GM12878 (cell line): ENCODE data around the gene COPE. TPM values are rescaled to one million over a fixed set of nuclear protein-coding genes. Genes with fewer than 3 reads are reported as not detected.

Experiments
- ATAC-seq: fragments of 200-7000 bp; cut with Tn5 transposase; 3 replicates; pipeline ENCODE4 v1.9.1; 2020; ENCODE audit warnings: mild to moderate bottlenecking, moderate library complexity
- BruUV-seq: library from RNA; stranded (reverse); fragments of 400-500 nt; replicated peaks from 2 replicates; lab custom pipeline; 2021; lab: Mats Ljungman, UMichigan
- CTCF ChIA-PET: fragments of 300-600 bp; sonication (Branson Sonifier 250); formaldehyde crosslinking; extraction: SDS; loops from one replicate; lab custom pipeline; 2021; ENCODE audit warnings: inconsistent platforms; lab: Yijun Ruan, JAX
- POLR2A ChIA-PET: fragments of 350-600 bp; formaldehyde crosslinking; extraction: SDS; loops from one replicate; lab custom pipeline; 2021; ENCODE audit warnings: inconsistent platforms; lab: Charles Lee
- RAD21 ChIA-PET: fragments of 300-600 bp; sonication (Branson Sonifier 250); formaldehyde crosslinking; loops from one replicate; lab custom pipeline; 2023; ENCODE audit warnings: antibody characterized with exemption; ENCODE audit not compliant: unreplicated experiment; lab: Charles Lee
- SMC1A ChIA-PET: fragments of 300-600 bp; sonication (Branson Sonifier 250); formaldehyde crosslinking; loops from one replicate; lab custom pipeline; 2023; ENCODE audit not compliant: unreplicated experiment, uncharacterized antibody; lab: Charles Lee
- DNase-seq: peaks from one replicate; pipeline ENCODE4 v3.0.0-alpha.2; 2011; ENCODE audit warnings: low read depth, low spot score
- FAIRE-seq: peaks from 3 replicates; lab custom pipeline; 2011; peaks lifted over from hg19 to GRCh38; lab: Jason Lieb, UNC
- H2AFZ ChIP-seq: 2 replicates; pipeline ENCODE4 v1.6.0; 2011; ENCODE audit warnings: low read depth, low read length, control low read depth; ENCODE audit not compliant: control insufficient read depth
- H3K27ac ChIP-seq: 2 replicates; pipeline ENCODE4 v1.5.1; 2011; ENCODE audit warnings: control low read depth; ENCODE audit not compliant: control insufficient read depth, insufficient read depth
- H3K27me3 ChIP-seq, 2 experiments: replicated peaks in 1 of 2; 2 replicates each; pipeline versions ENCODE4 v1.6.0 to v1.6.1; 2011; ENCODE audit warnings: low read length in 1 of 2; ENCODE audit not compliant: control insufficient read depth in 2 of 2, insufficient read depth in 2 of 2
- H3K36me3 ChIP-seq, 2 experiments: 2 replicates each; pipeline ENCODE4 v1.5.1; 2011; ENCODE audit warnings: low read length in 1 of 2; ENCODE audit not compliant: control insufficient read depth in 2 of 2, insufficient read depth in 2 of 2
- H3K4me1 ChIP-seq: 2 replicates; pipeline ENCODE4 v1.6.1; 2011; ENCODE audit warnings: mild to moderate bottlenecking, low read length, moderate library complexity, mixed read lengths; ENCODE audit not compliant: control insufficient read depth, insufficient read depth
- H3K4me2 ChIP-seq: 2 replicates; pipeline ENCODE4 v1.6.0; 2011; ENCODE audit warnings: control low read depth; ENCODE audit not compliant: control insufficient read depth, insufficient read depth
- H3K4me3 ChIP-seq: fragments of 200-600 bp; sonication (generic); 2 replicates; pipeline ENCODE4 v1.5.1; 2016
- H3K79me2 ChIP-seq: 2 replicates; pipeline ENCODE4 v1.6.0; 2011; ENCODE audit warnings: low read length; ENCODE audit not compliant: control insufficient read depth, insufficient read depth
- H3K9ac ChIP-seq: 2 replicates; pipeline ENCODE4 v1.8.0; 2011; ENCODE audit warnings: low read length, control low read depth, mixed read lengths; ENCODE audit not compliant: control insufficient read depth, insufficient read depth
- H3K9me3 ChIP-seq: replicated peaks from 3 replicates; pipeline ENCODE4 v1.5.1; 2011; ENCODE audit warnings: mild to moderate bottlenecking, low read length; ENCODE audit not compliant: control insufficient read depth, insufficient read depth
- H4K20me1 ChIP-seq: 2 replicates; pipeline ENCODE4 v1.6.0; 2011; ENCODE audit not compliant: control insufficient read depth, insufficient read depth
- ATF3 ChIP-seq: IDR thresholded peaks from 2 replicates; pipeline ENCODE4 v1.6.1; 2011; ENCODE audit warnings: low read depth, mild to moderate bottlenecking, low read length, moderate library complexity, borderline replicate concordance; ENCODE audit errors: extremely low read depth
- CREM ChIP-seq: IDR thresholded peaks from 2 replicates; pipeline ENCODE4 v1.6.1; 2014; ENCODE audit warnings: antibody characterized with exemption, low read depth
- DPF2 ChIP-seq: fragments of 450-650 bp; IDR thresholded peaks from 2 replicates; pipeline ENCODE4 v1.6.1; 2017; ENCODE audit warnings: mild to moderate bottlenecking
- E2F4 ChIP-seq: IDR thresholded peaks from 2 replicates; pipeline ENCODE4 v1.6.1; 2012; ENCODE audit warnings: low read depth, low read length, improper control_type of control experiment
- EED ChIP-seq: sonication (generic); IDR thresholded peaks from 2 replicates; pipeline ENCODE4 v1.6.1; 2016; ENCODE audit warnings: antibody characterized with exemption, low read depth
- ETV6 ChIP-seq, 2 experiments: fragments of 450-650 bp in 1 of 2; IDR thresholded peaks in 1 of 2; conservative IDR thresholded peaks in 1 of 2; 2 replicates each; pipeline ENCODE4 v1.6.1; 2014; ENCODE audit warnings: antibody characterized with exemption in 1 of 2, borderline replicate concordance in 1 of 2, low read depth in 1 of 2, mild to moderate bottlenecking in 1 of 2, moderate library complexity in 1 of 2
- IKZF2 ChIP-seq, 2 experiments: fragments of 450-650 bp; IDR thresholded peaks; 2 replicates each; pipeline ENCODE4 v1.6.1; 2017; ENCODE audit warnings: mild to moderate bottlenecking in 2 of 2, moderate library complexity in 2 of 2
- MEF2B ChIP-seq: fragments of 450-650 bp; IDR thresholded peaks from 2 replicates; pipeline ENCODE4 v1.6.1; 2018; ENCODE audit warnings: mild to moderate bottlenecking, moderate library complexity; ENCODE audit not compliant: partially characterized antibody, poor library complexity, severe bottlenecking
- MTA2 ChIP-seq: fragments of 450-650 bp; IDR thresholded peaks from 2 replicates; pipeline ENCODE4 v1.6.1; 2016; ENCODE audit warnings: low read depth, mild to moderate bottlenecking, moderate library complexity
- MTA3 ChIP-seq: IDR thresholded peaks from 2 replicates; pipeline ENCODE4 v1.6.1; 2012; ENCODE audit warnings: low read length, inconsistent platforms, borderline replicate concordance
- PAX5 ChIP-seq: IDR thresholded peaks from 2 replicates; pipeline ENCODE4 v1.6.1; 2011; ENCODE audit warnings: low read depth, low read length, borderline replicate concordance
- RUNX3 ChIP-seq: IDR thresholded peaks from 2 replicates; pipeline ENCODE4 v1.6.1; 2012; ENCODE audit warnings: low read length, inconsistent platforms
- SKIL ChIP-seq: fragments of 450-650 bp; IDR thresholded peaks from 2 replicates; pipeline ENCODE4 v1.6.1; 2017; ENCODE audit warnings: mild to moderate bottlenecking, low read depth, inconsistent platforms; ENCODE audit not compliant: poor library complexity, severe bottlenecking
- ZBED1 ChIP-seq: IDR thresholded peaks from 2 replicates; pipeline ENCODE4 v1.6.1; 2016; ENCODE audit warnings: borderline replicate concordance
- WGBS: methylation state at CpG from one replicate; pipeline ENCODE4 v1.1.6; 2016; ENCODE audit warnings: low lambda C conversion rate; ENCODE audit not compliant: insufficient replicate concordance, insufficient coverage; ENCODE audit errors: missing lambda C conversion rate; 5-methylcytosine and 5-hydroxymethylcytosine counted together
- in situ Hi-C: fragments of 300-500 bp; cut with MboI; formaldehyde crosslinking; loops from 9 replicates; pipeline ENCODE4 v1.14.3; 2018; ENCODE audit warnings: mixed read lengths
- intact Hi-C: fragments of 100-400 bp; cut with micrococcal nuclease; formaldehyde crosslinking; loops from one replicate; pipeline ENCODE4 v1.14.2; 2022; ENCODE audit not compliant: unreplicated experiment
- polyA plus RNA-seq, 11 experiments: library from polyadenylated mRNA; depleted of rRNA in 4 of 11; unstranded in 6 of 11; stranded (reverse) in 5 of 11; fragments of >200 nt; fragmentation: Nextera tagmentation in 4 of 11; fragmentation: Illumina TruSeq in 1 of 11; extraction: Ambion mirVana in 4 of 11; extraction: Trizol in 1 of 11; gene quantifications; 1 replicate in 1 of 11; 2 replicates in 10 of 11; pipeline versions ENCODE4 v1.2.1 to v1.2.3, GENCODE V29; 2011 to 2016; ENCODE audit warnings: inconsistent platforms in 2 of 11, missing spikeins in 2 of 11, low read depth in 1 of 11
- total RNA-seq, 4 experiments: library from RNA; depleted of rRNA in 3 of 4; stranded (reverse); fragments of >200 nt in 3 of 4; fragmentation: Illumina TruSeq in 1 of 4; extraction: Trizol in 1 of 4; gene quantifications; 2 replicates each; pipeline versions ENCODE4 v1.2.1 to v1.2.3, GENCODE V29; 2013 to 2021
- TF ChIP-seq, protein P1 (sequence below): IDR thresholded peaks from 2 replicates; pipeline ENCODE4 v1.6.1; 2011; ENCODE audit warnings: low read depth, low read length, improper control_type of control experiment, borderline replicate concordance
- TF ChIP-seq, protein P2 (sequence below): IDR thresholded peaks from 2 replicates; pipeline ENCODE4 v1.6.1; 2012; ENCODE audit warnings: low read length, inconsistent platforms

The COPE gene
- total and polyA plus RNA-seq, 10 of the 15 experiments (the other 5 are each of a cell fraction or from before 2014, with no cell fraction given), result 3.5 to 464 (median 222) TPM

DNA sequence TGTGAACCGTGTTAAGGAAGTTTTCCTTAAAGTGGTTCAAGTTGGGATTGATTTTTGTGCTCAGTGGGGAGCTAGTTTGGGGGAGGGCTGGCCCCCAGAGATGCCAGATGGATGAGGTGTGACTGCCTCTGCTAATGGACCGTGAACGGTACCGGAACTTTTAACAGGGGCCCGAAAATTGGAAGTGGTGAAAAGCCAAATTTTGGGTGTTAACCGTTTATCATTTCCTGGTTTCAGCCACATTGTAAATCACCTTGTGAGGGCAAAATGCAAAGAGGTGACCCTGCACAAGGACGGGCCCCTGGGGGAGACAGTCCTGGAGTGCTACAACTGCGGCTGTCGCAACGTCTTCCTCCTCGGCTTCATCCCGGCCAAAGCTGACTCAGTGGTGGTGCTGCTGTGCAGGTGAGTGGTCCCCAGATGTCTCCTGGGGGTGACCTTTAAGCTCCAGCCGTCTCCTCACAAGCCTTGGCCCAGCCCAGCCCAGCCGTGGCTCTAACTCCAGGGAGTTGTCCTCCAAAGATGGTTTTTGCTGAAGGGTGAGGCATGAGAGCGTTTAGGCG lies 69.3 kb downstream of the COPE start:
- H4K20me1 ChIP-seq, result peaks cover 16% of the 10 kb centered on the region
- ChIA-PET SMC1A (interaction anchor here (1.1 to 1.5 kb wide), 2 partner anchors 11 to 18 kb away, joined by 3 to 6 read pairs; partner anchors contain the start of gene UPF1), CTCF (interaction anchor here (0.5 to 7.4 kb wide), 4 partner anchors 15 to 136 kb away, joined by 3 to 109 read pairs (median 4); partner anchors contain the start of gene UPF1), RAD21 (interaction anchor here (1.6 kb wide), 1 partner anchor 17 kb away, joined by 4 read pairs; no protein-coding TSS in a partner anchor), POLR2A (interaction anchor here (0.6 to 2.4 kb wide), 3 partner anchors 11 to 217 kb away, joined by 3 to 11 read pairs (median 3); partner anchors contain the start of gene UPF1)
- H3K4me2 ChIP-seq, result peak overlapping the region; percentile 17; the same call in 1 of the 2 replicates
- H3K4me3 ChIP-seq, result peak overlapping the region; percentile 39; the same call in 1 of the 2 replicates
- in situ Hi-C loops, result loop anchor here (25.0 kb wide), 1 partner anchor 388 kb away; no protein-coding TSS in a partner anchor
- peaks cover 18 to 62% of the 10 kb centered on the region in 2 experiments for H3K36me3 ChIP-seq
- no peak overlapping the region for H3K27ac ChIP-seq
- ATAC-seq, result peak; percentile 76
- BruUV-seq, result no TSS peak
- H3K79me2 ChIP-seq, result peaks cover 38% of the 10 kb centered on the region
- 14% methylated on average over 16 of the region's 16 CpGs for WGBS
- no peaks in the 10 kb centered on the region for H3K9me3 ChIP-seq
- no peak overlapping the region for H2AFZ ChIP-seq
- H3K9ac ChIP-seq, result no peak overlapping the region
- H3K27me3 ChIP-seq, result no peaks in the 10 kb centered on the region
- intact Hi-C loops, result loop anchor here (5.0 to 10.0 kb wide), 4 partner anchors 78 to 395 kb away; partner anchors contain the start of genes CRTC1 and REX1BD
- FAIRE-seq, result peak; percentile 83
- no peak for DNase-seq
- H3K4me1 ChIP-seq, result peaks cover 37% of the 10 kb centered on the region
- TF ChIP-seq ZBED1 (no peak), CREM (peak; percentile 31; the same call in 1 of the 2 replicates), EED (no peak; the same call in 1 of the 2 replicates), MTA2 (peak; percentile 75), MEF2B (peak; percentile 25), RUNX3 (peak; percentile 90), ETV6 (conservative IDR thresholded peaks at IDR 0.05 in 1 of 2, IDR thresholded peaks at IDR 0.05 in 1 of 2; ENCODE audit: borderline replicate concordance in 1 of 2, low read depth in 1 of 2) (peak in 1 of 2 experiments; percentile 49; a peak in 1 of 4 replicates), E2F4 (no peak), ATF3 (no peak), PAX5 (peak; percentile 77; the same call in 1 of the 2 replicates), SKIL (peak; percentile 70), DPF2 (peak; percentile 86), MTA3 (0 out of 2 replicates have a peak, but pooled peaks have one; percentile 55), IKZF2 (IDR thresholded peaks at IDR 0.05) (peak; percentile 50 to 71; a peak in 3 of 4 replicates)
- TF ChIP-seq, protein P1, sequence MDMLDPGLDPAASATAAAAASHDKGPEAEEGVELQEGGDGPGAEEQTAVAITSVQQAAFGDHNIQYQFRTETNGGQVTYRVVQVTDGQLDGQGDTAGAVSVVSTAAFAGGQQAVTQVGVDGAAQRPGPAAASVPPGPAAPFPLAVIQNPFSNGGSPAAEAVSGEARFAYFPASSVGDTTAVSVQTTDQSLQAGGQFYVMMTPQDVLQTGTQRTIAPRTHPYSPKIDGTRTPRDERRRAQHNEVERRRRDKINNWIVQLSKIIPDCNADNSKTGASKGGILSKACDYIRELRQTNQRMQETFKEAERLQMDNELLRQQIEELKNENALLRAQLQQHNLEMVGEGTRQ, result no peak
- TF ChIP-seq, protein P2, sequence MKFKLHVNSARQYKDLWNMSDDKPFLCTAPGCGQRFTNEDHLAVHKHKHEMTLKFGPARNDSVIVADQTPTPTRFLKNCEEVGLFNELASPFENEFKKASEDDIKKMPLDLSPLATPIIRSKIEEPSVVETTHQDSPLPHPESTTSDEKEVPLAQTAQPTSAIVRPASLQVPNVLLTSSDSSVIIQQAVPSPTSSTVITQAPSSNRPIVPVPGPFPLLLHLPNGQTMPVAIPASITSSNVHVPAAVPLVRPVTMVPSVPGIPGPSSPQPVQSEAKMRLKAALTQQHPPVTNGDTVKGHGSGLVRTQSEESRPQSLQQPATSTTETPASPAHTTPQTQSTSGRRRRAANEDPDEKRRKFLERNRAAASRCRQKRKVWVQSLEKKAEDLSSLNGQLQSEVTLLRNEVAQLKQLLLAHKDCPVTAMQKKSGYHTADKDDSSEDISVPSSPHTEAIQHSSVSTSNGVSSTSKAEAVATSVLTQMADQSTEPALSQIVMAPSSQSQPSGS, result peak; percentile 22; the same call in 1 of the 2 replicates
